Dermis microvascular lymphatic vessel endothelial cell (primary cell): ENCODE results near the gene STRA8. TPM values are rescaled to one million over a fixed set of nuclear protein-coding genes. Genes with fewer than 3 reads are reported as not detected.

Experiments
- DNase-seq, 2 donors: peaks; one replicate each; pipeline versions ENCODE4 v3.0.0 to v3.0.0-alpha.2; 2010; ENCODE audit warnings: low read depth in 2 of 2
- total RNA-seq: library from RNA; depleted of rRNA; stranded (reverse); fragments of >200 nt; gene quantifications from 2 replicates; pipeline ENCODE4 v1.2.1, GENCODE V29; 2014

Gene STRA8
- total RNA-seq, 1 donor from 2014 or later: not detected

DNA sequence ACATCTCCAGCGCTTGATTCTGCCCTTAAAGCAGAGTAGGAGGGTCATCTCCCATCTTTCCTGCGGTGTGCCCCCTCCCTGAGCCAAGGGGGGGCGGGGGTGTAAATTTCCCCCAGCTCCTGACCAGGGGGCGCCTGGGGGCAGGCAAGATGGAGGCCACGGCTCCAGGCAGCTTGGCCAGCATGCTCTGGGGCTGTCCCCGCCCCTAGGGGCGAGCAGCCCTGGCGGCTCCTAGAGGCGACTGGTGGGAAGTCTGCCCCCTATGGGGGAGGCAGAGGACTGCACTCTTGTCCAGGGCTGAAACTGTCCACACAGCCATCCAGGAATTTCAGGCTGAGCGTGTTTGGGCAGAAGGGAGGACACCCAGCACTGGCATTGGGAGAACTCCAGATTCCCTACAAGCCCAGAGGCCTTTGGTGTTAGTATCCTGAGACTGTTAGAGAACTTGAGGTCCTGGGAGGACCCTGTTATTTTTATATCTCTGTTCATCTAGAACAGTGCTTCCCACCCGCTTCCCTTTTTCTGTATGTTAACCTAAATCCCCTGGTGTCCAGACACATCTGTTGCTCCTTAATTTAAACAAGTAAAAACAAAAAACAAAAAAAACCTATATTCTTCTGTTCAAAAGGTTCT lies 4.6 kb downstream of the STRA8 start:
- DNase-seq: no peak

DNA sequence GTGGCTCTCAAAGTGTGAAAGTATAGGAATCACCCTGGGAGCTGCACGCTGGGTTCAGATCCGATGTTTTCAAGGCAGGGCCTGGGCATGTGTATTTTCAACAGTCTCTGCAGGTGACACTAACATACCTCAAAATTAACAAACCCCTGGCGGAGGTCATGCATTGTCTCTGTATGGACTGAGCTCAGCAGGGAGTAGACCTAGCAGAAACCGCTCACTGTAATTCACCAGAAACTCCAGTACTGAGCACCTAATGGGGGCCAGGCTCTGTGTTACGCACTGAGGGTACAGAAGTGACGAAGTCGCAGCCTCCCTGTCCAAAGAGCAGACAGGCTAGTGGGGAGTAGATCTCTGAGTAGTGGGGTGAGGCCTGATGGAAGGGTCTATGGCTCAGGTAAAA lies 5.6 kb downstream of the STRA8 start:
- DNase-seq: no peak

- DNase-seq: no peak
These were observed 6.8 kb downstream of the STRA8 start for GRCh38 chr7:135240441-135240840.

DNA sequence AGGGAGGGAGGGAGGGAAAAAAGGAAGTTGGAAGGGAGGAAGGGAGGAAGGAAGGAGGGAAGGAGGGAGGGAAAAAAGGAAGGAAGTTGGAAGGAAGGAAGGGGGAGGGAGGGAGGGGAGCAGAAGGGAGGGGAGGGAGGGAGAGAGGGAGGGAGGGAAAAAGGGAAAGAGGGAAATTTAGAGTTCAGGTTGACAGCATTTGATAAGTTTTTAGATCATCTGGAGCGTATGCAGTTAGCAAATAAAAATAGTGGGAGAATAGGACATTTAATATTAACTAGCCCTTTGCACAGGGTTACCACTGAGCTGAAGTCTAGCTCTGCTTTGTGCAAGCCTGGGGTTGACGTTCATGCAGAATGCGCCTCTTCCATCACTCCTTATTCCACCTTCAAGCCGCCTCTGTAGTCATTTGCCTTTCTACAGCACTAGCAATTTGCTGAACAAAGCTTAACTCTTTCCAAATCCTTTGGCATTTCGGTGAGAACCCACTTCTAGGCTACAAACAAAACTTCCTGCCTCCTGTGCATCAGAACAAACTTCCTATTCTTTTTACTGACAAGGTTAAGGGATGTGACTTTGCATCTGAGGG lies 8.6 kb downstream of the STRA8 start:
- no peak for DNase-seq

- DNase-seq: no peak
These were observed 11.9 kb downstream of the STRA8 start for GRCh38 chr7:135245226-135246190.

DNA sequence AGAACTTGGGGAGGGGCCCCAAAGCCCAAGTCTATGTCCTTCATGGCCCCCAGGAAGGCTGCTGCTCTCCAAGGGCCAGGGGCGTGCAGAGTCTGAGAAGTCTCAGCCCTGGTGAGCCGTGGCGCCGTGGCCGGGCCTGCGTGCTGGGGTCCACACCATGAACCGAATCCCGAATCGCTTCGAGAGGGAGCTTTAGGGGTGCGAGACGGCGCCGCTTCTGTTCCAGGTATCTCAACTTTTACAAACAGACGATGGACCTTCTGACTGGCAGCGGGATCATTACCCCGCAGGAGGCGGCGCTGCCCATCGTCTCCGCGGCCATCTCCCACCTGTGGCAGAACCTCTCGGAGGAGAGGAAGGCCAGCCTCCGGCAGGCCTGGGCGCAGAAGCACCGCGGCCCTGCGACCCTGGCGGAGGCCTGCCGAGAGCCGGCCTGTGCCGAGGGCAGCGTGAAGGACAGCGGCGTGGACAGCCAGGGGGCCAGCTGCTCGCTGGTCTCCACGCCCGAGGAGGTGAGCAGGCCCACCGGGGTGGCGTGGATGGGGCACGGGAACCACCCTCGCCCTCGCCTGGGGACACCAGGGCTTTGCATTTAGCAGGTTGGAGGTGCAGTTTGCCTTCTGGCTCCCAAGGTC lies 12.7 kb downstream of the STRA8 start:
- no peak for DNase-seq

DNA sequence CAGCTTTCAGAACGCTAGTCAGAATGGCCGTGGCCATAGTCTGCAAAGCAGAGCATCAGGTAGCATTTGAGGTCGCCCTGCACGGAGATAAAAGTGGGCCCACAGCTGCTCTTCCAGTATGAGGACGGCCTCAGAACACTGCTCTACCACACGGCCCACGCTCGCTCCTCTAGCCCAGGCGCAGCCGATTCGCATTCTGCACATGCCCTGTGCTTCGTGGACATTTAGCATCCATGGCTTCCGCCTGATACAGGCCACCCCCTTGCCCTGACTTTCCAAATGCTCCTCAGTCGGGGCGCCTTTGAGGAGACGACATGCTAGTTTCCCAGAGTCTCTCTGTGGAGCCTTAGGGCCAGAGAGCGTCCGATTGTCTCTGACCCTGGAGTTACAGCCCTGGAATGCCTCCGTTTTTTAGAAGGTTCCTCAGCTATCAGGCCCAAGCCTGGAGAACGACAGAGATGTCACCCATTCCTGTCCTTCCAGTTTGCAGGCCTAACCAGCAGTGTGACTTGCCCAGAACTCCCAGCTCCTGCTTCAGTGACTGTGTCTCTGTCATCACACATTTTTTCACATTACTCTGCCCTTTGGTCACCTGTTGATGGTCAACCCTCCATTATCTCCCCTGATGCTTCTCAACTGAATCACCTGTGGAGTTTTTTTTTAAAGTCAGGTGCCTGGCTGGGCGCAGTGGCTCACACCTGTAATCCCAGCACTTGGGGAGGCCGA lies 14.3 kb downstream of the STRA8 start:
- no peak for DNase-seq

- DNase-seq: no peak
These were observed 14.9 kb downstream of the STRA8 start for GRCh38 chr7:135248546-135248945.

DNA sequence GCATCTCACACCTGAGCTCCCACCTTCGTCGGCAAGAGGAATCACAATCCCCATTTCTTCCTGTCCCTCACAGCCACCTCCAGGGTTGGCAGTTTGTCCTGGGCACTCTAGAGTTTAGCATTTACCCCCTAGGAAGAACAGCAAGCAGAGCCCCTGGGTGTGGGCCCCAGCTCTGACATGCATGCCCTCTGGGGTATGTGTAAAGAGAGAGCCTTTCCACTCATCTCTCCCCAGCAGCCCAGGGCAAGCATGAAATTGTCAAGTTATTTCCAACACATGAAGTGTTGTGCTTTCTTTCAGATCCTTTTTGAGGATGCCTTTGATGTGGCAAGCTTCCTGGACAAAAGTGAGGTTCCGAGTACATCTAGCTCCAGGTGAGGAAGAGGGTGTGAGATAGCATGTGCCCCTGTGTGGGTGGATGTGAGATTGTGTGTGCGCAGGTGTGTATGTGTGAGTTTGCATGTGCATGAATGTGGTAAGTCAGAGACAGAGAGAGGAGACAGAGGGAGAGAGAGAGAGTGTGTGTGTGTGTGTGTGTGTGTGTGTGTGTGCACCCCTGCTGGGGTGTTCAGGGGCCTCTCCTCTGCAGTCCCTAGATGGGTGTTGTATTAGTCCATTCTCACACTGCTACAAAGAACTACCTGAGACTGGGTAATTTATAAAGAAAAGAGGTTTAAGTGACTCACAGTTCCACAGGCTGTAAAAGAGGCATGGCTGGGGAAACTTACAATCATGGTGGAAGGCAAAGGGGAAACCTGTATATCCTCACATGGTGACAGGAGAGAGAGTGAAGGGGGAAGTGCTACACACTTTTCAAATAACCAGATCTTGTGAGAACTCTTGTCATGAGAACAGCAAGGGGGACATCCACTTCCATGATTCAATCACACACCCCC lies 18.1 kb downstream of the STRA8 start:
- no peak for DNase-seq

- peak; percentile 65 to 87 for DNase-seq
These were observed 20.5 kb downstream of the STRA8 start for GRCh38 chr7:135253851-135254771.

- no peak for DNase-seq
These were observed 24.2 kb downstream of the STRA8 start for GRCh38 chr7:135257790-135258189.

DNA sequence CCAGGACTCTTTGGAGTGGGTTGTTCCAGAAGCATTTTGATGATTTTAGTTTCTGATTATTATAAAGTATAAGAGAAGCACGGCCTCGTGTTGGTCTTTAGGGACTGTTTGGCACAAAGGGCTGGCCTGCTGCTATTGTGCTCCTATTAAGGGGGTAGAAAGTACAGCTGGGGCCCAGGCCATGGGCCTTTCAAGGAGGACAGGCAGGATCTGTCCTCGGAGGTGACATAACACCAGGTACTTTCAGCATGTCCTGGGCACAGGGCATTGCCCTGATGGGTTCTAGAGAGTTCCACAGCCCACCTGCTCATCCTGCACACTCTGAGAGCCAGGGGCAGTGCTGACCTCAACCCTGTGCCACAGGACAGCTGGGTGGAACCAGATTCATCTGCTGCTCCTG lies 24.9 kb downstream of the STRA8 start:
- no peak for DNase-seq

DNA sequence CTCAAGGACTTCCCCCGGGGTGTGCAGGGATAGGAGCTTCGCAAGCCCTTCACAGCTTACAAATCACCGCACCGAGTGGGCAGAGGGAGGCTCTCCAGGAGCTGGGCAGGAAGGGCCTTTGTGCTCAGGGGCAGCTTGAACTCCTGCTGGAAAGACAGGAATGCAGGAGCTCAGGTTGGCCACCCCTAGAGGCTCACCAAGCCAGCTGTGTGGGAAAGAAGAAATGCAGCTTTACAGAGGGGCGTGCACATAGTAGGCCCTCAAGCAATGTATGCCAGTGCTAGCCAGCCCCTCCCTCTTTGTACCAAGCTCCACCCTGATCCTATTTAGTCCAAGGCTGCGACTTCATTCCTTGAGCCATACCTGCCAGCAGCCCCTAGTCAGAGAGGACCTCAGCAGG lies 26.1 kb downstream of the STRA8 start:
- no peak for DNase-seq

DNA sequence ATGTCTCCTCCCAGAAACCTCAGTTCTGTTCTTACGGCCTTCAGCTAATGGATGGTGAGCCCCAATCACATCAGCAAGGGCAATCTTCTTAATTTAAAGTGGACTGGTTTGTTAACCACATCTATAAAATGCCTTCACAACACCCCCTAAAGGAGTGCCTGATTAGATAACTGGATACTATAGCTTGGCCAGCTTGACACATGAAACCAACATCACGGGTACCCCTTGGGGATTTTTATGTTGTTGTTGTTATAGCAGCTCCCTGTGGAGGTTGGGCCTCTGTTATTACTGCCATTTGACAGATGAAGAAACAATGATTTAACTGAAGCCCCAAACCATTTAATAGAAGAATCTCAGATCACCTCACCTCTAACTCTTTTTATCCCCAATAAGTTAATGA lies 26.8 kb downstream of the STRA8 start:
- DNase-seq: no peak

DNA sequence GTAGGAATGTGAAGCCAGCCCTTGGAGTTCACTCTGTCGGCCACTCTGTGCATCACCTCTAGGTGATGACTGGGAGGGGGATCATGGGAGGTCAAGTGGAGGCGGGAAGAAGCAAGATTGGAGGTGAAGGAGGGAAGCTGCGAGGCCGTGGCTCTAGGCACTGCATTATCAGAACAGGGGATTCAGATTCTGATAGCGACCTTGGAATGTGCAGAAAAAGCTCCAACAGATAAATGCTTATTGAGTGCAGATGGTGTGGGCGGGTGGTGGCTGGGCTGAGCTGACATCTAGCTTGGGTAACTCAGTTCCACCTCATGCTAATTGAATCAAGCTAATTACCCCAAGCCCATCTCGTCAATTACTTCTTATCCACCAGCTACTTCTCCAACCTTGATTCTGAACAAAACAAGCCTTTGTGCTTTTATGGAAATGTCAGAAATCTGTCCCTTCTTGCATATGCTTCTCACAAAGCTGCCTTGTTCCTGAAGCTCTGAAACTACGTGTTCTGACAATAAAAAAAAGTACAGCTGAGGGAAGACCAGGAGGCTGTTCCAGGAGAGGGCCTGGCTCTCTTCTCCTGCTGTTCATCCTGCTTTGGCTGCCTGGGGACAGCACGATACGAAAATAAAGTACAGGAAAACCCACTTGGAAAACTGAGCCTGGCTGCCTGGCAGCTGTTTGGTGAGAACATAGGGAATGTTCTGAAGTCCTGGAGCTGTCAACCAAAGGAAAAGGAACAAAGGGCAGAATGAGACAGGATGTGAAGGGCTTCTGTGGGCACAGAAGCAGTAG lies 27.5 kb downstream of the STRA8 start:
- peak in 1 of 2 donors; percentile 23 for DNase-seq

- DNase-seq: no peak
These were observed 29.1 kb downstream of the STRA8 start for GRCh38 chr7:135262623-135263320.

DNA sequence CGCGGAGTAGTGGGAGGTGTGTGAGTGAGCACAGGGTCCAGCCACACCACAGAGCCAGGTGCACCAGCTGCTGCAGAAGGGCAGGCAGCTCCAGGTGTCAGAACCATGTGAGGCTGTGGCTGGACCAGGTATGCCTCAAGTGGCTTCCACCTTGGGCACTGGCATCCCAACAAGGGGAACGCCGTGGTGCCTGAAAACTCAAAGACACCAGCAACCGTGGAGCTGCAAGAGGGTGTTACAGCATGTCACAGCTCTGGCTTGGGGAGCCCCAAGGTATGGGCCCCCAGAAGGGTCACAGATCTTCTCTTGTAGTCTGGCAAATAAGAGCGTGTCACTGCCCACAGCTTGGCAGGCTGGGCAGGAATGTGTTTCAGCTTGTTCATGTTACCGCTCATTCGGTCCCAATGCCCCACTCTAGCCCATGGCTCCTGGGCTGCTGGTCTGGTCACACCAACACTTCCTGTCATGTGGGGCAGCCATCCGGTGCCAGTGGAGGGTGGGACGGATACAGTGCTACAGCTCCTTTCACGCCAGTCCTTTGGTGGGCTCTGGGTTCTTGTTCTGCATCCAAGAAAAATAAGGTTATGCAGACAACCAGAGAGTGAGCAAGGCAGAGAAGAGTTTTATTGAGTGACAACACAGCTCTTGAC lies 29.8 kb downstream of the STRA8 start:
- no peak for DNase-seq
